Esophagus muscularis mucosa (tissue), 4 donors: Measurements from ENCODE around the gene CHKA.

ENCODE experiments used
- EP300 ChIP-seq: sonication (generic); formaldehyde crosslinking; IDR thresholded peaks from one replicate; pipeline ENCODE4 v1.6.1; 2017; ENCODE audit warnings: antibody characterized with exemption
- POLR2A ChIP-seq: fragments of 450-650 bp; IDR thresholded peaks from one replicate; pipeline ENCODE4 v1.6.1; 2017; ENCODE audit warnings: antibody characterized with exemption, moderate library complexity, mild to moderate bottlenecking, low read depth
- POLR2AphosphoS5 ChIP-seq, 2 donors: sonication (generic); formaldehyde crosslinking; IDR thresholded peaks; one replicate each; pipeline ENCODE4 v1.6.1; 2017; ENCODE audit warnings: antibody characterized with exemption in 2 of 2
- TF ChIP-seq, protein P1 (sequence below), 3 experiments: fragments of 200-600 bp in 2 of 3; fragments of 450-650 bp in 1 of 3; sonication (generic) in 2 of 3; IDR thresholded peaks; one replicate each; pipeline ENCODE4 v1.5.1; 2017 to 2019; ENCODE audit warnings: antibody characterized with exemption in 3 of 3, mild to moderate bottlenecking in 2 of 3, moderate library complexity in 1 of 3

DNA sequence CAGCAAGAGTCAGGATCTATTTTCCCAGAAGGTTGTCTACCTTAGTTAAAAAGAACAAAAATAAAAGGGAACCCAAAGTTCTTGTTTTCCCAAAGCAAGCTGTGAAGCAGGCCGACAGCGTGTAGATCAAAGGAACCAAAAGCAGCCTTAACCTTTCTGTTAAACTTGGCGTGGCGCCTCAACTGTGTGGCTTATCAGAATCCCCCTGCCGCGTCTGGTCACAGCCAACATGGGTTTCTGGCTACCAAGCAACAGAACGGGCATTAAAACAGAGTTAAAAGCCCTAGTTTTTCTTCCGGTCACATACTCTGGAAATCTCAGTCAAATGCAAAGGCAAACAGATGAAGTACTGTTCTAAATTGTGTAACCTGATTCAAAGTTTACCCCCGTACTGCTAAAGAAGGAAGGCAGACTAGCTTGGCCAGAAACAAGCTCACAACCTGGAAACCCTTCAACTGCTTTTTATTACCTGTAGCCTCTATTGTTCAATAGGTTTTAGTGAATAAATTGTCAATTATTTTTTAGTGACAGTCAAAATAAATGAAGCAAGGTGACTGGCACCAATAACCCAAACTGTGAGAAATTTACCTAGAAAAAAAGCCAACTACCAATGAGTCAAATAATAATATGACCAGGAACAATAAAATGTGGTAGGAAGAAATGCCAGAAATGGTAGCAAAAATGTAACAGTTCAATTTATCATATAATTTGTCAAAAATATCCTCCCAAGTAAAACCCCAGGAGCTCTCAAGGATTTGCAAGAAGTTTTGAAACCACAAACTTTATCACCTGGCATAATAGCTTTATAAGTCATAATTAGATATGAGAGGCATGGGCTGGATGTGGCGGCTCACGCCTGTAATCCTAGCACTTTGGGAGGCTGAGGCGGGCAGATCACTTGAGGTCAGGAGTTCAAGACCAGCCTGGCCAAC, 21.4 kb downstream of the CHKA start:
- TF ChIP-seq, protein P1, sequence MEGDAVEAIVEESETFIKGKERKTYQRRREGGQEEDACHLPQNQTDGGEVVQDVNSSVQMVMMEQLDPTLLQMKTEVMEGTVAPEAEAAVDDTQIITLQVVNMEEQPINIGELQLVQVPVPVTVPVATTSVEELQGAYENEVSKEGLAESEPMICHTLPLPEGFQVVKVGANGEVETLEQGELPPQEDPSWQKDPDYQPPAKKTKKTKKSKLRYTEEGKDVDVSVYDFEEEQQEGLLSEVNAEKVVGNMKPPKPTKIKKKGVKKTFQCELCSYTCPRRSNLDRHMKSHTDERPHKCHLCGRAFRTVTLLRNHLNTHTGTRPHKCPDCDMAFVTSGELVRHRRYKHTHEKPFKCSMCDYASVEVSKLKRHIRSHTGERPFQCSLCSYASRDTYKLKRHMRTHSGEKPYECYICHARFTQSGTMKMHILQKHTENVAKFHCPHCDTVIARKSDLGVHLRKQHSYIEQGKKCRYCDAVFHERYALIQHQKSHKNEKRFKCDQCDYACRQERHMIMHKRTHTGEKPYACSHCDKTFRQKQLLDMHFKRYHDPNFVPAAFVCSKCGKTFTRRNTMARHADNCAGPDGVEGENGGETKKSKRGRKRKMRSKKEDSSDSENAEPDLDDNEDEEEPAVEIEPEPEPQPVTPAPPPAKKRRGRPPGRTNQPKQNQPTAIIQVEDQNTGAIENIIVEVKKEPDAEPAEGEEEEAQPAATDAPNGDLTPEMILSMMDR (IDR thresholded peaks at IDR 0.05): no peak
- TF ChIP-seq POLR2A (no peak), POLR2AphosphoS5 (IDR thresholded peaks at IDR 0.05) (no peak), EP300 (no peak)
